Measurements from ENCODE around the gene LYRM9. TPM values are rescaled to one million over a fixed set of nuclear protein-coding genes. Genes with fewer than 3 reads are reported as not detected.

Gene LYRM9
- total and polyA plus RNA-seq, 8 donors = 5.1 to 22.9 (median 16.7) TPM

GRCh38 chr17:27927781-27928180 lies 34.6 kb upstream of the LYRM9 start:
- Histone ChIP-seq H3K9me3 (no peaks in the 10 kb centered on the region), H3K27ac (no peak overlapping the region), H3K36me3 (no peaks in the 10 kb centered on the region), H3K27me3 (no peaks in the 10 kb centered on the region), H3K4me1 (no peaks in the 10 kb centered on the region), H3K4me3 (no peak overlapping the region)
- TF ChIP-seq, protein P1, sequence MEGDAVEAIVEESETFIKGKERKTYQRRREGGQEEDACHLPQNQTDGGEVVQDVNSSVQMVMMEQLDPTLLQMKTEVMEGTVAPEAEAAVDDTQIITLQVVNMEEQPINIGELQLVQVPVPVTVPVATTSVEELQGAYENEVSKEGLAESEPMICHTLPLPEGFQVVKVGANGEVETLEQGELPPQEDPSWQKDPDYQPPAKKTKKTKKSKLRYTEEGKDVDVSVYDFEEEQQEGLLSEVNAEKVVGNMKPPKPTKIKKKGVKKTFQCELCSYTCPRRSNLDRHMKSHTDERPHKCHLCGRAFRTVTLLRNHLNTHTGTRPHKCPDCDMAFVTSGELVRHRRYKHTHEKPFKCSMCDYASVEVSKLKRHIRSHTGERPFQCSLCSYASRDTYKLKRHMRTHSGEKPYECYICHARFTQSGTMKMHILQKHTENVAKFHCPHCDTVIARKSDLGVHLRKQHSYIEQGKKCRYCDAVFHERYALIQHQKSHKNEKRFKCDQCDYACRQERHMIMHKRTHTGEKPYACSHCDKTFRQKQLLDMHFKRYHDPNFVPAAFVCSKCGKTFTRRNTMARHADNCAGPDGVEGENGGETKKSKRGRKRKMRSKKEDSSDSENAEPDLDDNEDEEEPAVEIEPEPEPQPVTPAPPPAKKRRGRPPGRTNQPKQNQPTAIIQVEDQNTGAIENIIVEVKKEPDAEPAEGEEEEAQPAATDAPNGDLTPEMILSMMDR (IDR thresholded peaks at IDR 0.05) = no peak
- intact Hi-C loops (cut with DNase I) = no loop called here
- DNase-seq = no peak
- ATAC-seq = no peak

DNA sequence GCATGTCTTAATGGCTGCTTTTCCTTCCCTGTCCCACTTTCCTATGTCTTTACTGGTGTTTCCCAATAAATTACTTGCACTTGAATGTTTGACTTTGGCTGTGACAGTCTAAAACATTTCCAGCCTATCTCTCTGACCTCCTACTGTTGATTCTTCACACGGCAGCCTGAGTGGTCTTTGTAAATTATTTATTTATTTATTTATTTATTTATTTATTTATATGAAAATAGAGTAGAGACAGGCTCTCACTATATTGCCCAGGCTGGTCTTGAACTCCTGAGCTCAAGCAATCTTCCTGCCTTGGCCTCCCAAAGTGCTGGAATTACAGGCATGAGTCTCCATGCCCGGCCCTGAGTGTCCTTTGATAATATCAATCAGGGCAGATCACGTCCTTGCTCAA lies 28.4 kb upstream of the LYRM9 start:
- intact Hi-C loops (cut with DNase I) = no loop called here
- no peaks in the 10 kb centered on the region for H3K4me1 ChIP-seq
- TF ChIP-seq, protein P1 (IDR thresholded peaks at IDR 0.05) = no peak
- no peaks in the 10 kb centered on the region for H3K36me3 ChIP-seq
- ATAC-seq (no peak), DNase-seq (no peak)
- no peaks in the 10 kb centered on the region for H3K9me3 ChIP-seq
- H3K27me3 ChIP-seq = no peaks in the 10 kb centered on the region
- no peak overlapping the region for H3K27ac ChIP-seq
- H3K4me3 ChIP-seq = no peak overlapping the region

- no peak for ATAC-seq
- intact Hi-C loops (cut with DNase I) = no loop called here
These were observed 27.9 kb upstream of the LYRM9 start for GRCh38 chr17:27921077-27921476.

GRCh38 chr17:27920569-27920968 lies 27.4 kb upstream of the LYRM9 start:
- intact Hi-C loops (cut with DNase I) = no loop called here
- H3K36me3 ChIP-seq = no peaks in the 10 kb centered on the region

More at GRCh38 chr17:27921077-27921476, 27.9 kb upstream of the LYRM9 start:
- DNase-seq = no peak
- H3K9me3 ChIP-seq = no peaks in the 10 kb centered on the region
- H3K36me3 ChIP-seq = no peaks in the 10 kb centered on the region
- H3K27ac ChIP-seq = no peak overlapping the region
- no peaks in the 10 kb centered on the region for H3K4me1 ChIP-seq
- H3K4me3 ChIP-seq = no peak overlapping the region
- TF ChIP-seq, protein P1 (IDR thresholded peaks at IDR 0.05) = no peak
- no peaks in the 10 kb centered on the region for H3K27me3 ChIP-seq

GRCh38 chr17:27919079-27919478 lies 25.9 kb upstream of the LYRM9 start:
- H3K36me3 ChIP-seq = no peaks in the 10 kb centered on the region
- no peaks in the 10 kb centered on the region for H3K9me3 ChIP-seq
- peak in 1 of 4 donors; percentile 7 for DNase-seq
- H3K27ac ChIP-seq = no peak overlapping the region
- intact Hi-C loops (cut with DNase I) = no loop called here
- H3K4me1 ChIP-seq = no peaks in the 10 kb centered on the region
- no peak for ATAC-seq
- peaks cover 0 to 12% of the 10 kb centered on the region in 2 donors for H3K27me3 ChIP-seq
- no peak overlapping the region for H3K4me3 ChIP-seq
- TF ChIP-seq, protein P1 (IDR thresholded peaks at IDR 0.05) = no peak

More at GRCh38 chr17:27920569-27920968, 27.4 kb upstream of the LYRM9 start:
- TF ChIP-seq, protein P1 (IDR thresholded peaks at IDR 0.05) = no peak
- Histone ChIP-seq H3K27me3 (no peaks in the 10 kb centered on the region), H3K9me3 (no peaks in the 10 kb centered on the region), H3K27ac (no peak overlapping the region), H3K4me1 (no peaks in the 10 kb centered on the region), H3K4me3 (no peak overlapping the region)
- no peak for ATAC-seq
- DNase-seq = no peak
